Stimulated activated CD8-positive, alpha-beta memory T cell treated with anti-CD3 and anti-CD28 coated beads, Interleukin-7, amount 100 ng/mL, for 4 hours (primary cell): ENCODE results near the gene ENKD1.

Experiments
- DNase-seq, 2 donors: peaks; one replicate each; pipeline ENCODE4 v3.0.0-alpha.2; 2020; ENCODE audit warnings: low read depth in 2 of 2

ENKD1 gene

DNA sequence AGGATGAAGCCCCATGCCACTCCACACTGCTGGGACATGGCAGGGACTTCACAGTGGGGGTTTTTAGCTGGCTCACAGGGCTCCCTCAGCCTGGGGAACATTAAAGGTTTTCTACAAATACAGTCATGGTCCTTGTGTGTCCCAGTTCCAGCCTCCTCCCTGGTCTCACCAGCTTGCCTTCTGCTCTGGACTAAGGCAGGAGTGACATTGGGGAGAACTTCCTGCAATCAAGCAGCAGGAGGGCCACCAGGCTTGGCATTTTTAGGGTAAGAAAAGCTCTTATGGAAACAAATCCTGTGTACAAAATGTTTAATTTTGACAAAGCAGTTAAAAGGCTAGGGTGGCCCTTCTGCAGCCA is 3.9 kb downstream of the ENKD1 start:
- DNase-seq, result no peak

DNA sequence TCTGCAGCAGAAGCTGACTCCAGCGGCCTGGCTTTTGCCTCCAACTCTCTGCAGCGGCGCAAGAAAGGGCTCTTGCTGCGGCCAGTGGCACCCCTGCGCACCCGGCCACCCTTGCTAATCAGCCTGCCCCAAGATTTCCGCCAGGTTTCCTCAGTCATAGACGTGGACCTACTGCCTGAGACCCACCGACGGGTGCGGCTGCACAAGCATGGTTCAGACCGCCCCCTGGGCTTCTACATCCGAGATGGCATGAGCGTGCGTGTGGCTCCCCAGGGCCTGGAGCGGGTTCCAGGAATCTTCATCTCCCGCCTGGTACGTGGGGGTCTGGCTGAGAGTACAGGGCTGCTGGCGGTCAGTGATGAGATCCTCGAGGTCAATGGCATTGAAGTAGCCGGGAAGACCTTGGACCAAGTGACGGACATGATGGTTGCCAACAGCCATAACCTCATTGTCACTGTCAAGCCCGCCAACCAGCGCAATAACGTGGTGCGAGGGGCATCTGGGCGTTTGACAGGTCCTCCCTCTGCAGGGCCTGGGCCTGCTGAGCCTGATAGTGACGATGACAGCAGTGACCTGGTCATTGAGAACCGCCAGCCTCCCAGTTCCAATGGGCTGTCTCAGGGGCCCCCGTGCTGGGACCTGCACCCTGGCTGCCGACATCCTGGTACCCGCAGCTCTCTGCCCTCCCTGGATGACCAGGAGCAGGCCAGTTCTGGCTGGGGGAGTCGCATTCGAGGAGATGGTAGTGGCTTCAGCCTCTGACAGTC is 4.5 kb downstream of the ENKD1 start:
- no peak for DNase-seq

DNA sequence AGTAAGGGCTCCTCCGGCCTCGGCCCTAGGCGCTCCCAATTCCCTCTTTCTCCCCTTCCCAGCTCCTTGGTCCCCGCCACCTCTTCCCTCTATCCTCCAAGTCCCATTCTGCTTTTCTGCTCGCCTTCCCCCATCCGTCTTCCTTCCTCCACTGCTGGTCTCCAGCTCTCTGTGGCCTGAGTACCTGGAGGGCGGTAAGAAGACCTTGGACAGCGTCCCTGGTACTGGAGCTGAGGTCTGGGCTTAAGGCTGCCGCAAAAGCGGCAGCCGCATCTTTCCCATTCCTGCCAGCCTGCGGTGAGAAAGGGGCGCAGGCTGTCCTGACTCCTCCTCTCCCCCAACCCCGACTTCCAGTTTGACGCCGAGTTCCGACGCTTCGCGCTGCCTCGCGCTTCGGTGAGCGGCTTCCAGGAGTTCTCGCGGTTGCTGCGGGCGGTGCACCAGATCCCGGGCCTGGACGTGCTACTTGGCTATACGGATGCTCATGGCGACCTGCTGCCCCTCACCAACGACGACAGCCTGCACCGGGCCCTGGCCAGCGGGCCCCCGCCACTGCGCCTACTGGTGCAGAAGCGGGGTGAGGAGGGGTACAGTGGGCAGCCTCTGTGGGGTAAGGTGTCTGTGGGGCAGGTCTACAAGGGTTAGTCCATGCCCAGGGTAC is 5.3 kb downstream of the ENKD1 start:
- DNase-seq, result no peak

DNA sequence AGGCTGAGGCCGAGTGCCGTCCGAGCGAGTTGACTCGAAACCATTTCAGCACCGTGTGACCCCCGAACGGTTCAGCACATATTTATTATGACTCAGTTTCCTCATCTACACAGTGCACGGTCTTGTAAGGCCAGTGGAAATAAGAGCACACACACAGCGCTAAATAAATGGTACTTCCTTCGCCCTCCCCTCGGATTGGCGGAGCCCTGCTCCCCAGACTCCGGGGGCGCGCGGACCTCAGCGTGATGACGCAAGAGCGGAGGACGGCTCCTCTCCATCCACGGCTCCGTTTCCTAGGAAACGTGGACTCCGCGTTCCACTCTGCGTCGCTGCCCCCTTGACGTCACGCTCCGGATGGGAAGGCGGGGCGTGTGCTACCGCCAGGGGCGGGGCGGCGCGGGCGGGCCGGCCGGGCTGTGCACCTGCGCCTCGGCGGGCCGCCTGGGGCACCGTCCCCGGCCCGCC is 6.0 kb downstream of the ENKD1 start, which contains the start of gene PARD6A:
Gene PARD6A (plus strand): TSS at position 397 of the 465 bp plus-strand sequence. CDS start 79 bp downstream, outside the sequence.
- DNase-seq, result peak; percentile 92 to 94

DNA sequence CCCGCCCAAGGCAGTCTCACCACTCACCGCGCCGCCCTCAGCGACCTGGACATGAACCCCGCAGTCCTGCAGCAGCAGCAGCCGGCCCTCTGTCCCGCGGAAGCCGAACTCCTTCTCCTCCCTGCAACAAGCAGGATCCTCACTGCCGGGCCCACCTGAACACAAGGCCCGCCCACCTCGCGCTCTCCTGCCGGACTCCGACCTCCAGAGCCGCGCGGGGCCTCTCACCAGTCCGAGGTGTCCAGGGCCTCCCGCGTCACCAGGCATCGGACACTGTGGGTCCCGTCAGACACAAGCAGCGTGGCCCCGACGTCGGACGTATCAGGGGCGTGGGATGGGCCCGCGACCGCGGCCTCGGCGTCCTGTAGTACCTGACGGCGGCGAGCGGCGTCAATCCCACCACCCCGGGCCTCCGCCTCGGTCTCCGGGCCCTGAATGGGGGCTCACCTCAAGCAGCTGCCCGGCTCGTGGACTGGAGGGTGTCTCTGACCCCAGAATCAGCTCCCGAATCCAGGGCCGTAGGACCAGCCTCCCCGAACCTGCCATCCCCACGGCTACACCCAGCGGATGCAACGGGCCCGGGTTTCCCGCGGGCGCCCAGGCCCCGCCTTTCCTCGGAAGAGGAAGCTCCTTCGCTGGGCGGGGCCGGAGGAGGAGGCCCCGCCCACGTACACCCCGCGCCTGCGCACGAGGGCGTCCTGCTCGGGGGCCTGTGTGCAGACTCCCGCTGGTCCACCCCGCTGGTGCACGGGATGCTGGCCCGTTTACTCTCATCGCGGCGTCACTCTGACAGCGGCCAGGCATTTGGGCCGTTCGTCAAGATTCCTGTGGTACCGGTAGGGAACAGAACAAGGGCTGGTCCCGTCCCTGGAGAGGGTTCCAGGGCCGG is 6.6 kb downstream of the ENKD1 start, which contains the start of gene ACD:
Gene ACD (minus strand): TSS at position 586 of the 889 bp plus-strand sequence. CDS start 40 bp downstream, at position 546.
- DNase-seq, result peak; percentile 80 to 89

DNA sequence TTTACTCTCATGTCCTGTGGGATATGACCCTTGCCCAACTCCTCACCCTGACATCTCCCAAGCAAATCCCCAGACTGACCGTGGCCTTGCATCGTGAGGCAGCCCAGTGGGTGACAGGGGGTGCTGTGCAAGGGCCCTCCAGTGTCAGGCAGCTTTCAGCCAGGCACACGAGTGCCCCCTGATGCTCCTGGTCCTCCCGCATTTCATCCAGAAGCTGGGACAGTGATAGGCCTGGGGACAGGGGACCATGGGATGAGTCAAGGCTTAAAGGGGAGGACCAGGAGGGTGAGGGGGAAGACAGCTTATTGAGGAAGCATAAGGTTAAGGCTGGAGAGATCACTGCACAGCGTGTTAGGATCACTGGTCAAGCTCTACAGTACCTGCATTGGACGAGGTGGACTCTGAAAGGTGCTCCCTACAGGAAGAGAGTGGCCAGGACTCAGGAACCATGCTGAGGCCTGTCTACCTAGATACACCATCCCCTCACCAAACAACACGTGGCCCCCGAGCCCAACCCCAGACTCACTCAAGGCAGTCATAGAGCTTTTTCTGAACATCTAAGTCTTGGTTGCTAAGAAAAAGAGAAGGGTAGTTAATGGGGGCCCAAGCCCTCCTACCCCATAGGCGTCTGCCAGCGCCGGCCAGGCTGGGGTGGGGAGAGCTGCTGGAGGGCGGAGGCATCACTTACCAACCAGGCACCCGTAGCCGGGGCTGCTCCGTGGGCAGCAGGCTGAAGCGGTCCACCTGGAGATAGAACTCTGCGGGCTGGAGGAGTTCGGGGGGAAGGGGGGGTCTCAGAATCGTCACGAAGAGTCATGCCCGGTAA is 7.5 kb downstream of the ENKD1 start:
- DNase-seq, result no peak

DNA sequence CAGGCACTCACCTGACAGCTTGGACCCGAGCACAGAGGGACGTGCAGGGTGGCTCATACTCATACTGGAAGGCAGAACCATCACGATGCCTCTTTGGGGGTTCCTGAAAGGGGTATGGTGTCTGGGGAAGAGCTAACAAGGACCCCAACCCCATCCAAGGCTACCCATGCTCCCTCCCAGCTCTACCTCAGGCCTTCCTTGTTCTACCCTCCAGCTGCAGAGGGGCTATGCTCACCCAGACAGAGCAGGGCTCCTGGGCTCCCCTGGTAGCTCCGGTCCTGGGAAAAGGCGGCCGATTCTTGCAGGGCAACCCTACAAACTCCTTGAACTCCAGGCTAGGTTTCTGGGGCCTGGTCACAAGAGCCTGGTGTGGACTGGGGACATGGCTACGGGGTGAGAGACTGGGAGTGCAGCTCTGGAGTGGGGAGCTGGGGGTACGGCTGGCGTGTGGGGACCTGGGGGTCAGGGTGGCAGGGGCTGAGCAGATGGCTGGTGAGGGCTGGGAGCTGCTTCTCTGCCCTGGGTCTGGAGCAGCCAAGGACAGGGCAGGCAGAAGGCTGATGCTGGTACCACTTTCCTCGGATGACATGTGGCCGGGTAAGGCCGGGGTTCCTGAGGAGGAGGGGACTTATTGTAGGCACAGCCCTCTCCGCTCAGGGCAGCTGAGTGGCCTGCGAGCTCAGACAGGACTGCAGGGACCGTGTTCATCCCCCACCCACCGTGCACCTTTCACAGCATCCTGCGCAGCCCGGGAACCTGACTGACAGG is 8.6 kb downstream of the ENKD1 start:
- DNase-seq, result no peak

DNA sequence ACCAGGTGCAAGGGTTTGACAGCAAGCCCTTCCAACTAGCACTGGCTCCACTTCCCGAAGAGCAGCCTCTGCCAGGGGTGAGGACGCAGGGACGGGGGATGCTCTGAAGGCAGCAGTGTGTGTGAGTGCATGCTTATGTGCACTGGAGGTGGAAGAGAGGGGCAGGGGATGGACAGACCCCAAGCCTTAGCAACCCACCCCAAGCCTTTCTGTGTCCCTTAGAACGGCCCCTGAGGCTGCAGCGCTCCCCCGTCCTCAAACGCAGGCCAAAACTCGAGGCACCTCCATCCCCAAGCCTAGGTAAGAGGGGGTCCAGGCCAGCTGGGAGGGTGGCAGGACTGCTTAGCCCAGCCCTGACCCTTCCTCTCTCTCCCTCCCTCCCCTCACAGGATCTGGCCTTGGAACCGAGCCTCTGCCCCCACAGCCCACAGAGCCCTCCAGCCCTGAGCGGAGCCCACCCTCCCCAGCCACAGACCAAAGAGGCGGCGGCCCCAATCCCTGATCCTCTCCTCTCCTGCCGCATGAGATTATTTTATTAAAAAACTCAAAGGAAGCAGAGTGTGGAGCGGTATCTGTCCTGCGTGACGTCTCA is 9.4 kb downstream of the ENKD1 start:
- no peak for DNase-seq

DNA sequence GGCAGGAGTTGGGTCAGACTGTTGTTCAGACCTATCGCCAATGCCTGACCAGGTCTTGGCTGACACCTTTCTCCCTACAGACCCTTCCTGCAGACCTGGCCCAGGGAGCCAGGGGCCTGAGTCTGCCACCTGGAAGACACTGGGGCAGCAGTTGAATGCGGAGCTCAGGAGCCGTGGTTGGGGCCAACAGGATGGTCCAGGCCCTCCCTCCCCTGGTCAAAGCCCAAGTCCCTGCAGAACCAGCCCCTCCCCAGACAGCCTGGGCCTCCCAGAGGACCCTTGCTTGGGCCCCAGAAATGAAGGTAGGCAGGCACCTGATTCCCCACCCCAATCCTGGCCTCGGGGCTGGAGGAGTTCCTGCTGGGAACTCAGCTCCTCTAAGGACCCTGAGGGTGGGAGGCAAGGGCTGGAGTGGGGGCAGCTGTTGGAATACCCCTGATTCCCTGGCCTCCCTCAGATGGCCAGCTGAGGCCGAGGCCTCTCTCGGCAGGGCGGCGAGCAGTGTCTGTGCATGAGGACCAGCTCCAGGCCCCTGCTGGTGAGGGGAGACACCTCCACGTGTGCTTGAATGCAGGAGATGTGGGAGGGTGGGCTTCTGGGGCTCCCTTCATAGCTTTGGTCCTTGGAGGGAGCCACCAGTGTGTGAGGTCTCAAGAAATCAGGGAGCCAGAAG is 10.1 kb downstream of the ENKD1 start:
- DNase-seq, result no peak

DNA sequence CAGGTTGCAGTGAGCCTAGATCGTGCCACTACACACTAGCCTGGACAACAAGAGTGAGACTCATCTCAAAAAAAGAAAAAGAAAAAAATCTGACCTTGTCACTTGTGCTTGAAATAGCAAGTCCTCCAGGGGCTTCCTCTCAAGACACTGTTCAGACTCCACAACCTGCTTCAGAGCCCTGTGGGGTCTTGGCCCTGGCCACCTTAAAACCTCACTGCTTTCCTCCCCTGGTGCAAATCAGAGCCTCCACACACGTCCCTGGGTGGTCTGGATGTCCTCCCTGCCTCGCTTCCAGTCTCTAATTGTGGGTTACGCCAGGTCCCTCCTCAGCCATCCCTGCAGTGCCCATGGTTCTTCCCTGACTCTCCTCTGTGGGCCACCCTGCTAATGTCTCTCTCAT is 11.2 kb downstream of the ENKD1 start:
- DNase-seq, result no peak

DNA sequence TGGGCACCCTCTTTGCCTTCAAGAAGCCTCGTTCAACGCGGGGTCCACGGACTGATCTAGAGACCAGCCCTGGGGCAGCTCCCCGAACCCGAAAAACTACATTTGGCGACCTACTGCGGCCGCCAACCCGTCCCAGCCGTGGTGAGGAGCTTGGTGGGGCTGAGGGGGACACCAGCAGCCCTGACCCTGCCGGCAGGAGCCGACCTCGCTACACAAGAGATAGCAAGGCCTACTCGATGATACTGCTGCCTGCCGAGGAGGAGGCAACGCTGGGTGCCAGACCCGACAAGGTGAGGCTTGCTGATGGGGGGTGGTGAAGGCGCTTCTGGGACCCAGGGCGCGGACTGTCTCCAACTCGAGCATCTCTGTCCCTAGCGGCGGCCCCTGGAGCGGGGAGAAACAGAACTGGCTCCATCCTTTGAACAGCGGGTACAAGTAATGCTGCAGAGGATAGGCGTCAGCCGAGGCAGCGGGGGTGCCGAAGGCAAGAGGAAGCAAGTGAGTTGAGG is 12.1 kb downstream of the ENKD1 start:
- no peak for DNase-seq

DNA sequence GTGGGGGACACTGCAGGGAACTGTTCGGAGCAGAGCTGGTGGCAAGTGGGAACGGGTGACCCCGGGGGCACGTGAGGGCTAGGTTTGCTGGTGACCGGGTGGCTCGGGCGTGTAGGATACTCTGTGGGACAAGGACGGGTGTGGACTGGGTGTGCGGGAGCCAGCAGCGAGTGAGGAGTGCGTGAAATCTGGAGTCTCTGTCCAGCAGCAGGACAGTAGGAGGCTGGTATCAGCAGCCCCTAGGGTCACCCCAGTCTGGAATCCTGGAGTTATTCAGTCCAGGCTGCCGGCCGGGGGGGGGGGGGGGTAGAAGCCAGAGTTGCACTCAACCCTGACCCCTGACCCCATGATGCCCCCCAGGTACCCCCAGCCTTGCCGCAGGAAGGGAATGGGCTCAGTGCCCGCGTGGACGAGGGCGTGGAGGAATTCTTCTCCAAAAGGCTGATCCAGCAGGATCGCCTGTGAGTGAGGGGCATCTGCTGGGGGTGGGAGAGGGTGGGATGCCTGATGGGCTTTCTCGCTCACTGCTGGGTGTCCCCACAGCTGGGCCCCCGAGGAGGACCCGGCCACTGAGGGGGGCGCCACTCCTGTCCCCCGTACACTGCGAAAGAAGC is 12.7 kb downstream of the ENKD1 start:
- no peak for DNase-seq

DNA sequence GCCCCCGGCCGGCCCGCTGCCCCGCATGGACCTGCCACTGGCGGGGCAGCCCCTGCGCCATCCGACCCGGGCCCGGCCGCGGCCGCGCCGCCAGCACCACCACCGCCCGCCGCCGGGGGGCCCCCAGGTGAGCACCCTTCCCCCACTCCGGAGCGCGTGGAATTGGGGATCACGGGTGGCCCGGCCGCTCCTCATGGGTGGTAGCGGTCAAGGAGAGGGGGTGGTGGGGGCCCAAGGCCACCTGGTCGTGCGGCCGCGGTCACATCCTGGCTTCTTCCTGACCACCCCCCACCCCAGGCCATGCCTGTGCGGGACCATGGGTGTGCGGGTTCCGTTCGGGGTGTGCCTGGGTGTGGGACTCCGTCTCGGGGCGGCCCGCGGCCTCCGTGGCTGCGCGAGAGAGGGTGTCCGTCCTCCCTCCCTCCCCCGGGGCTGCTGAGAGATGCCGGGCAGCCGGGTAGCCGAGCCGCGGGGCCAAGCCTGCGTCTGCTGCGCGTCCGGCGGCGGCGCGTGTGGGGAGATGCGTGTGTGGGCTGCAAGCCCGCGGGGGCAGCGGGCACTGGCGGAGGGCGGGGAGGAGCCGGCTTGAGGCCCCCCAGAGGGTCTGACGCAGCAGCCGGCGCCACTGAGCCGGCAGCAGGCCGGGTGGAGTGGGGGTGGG is 13.3 kb downstream of the ENKD1 start:
- DNase-seq, result no peak

DNA sequence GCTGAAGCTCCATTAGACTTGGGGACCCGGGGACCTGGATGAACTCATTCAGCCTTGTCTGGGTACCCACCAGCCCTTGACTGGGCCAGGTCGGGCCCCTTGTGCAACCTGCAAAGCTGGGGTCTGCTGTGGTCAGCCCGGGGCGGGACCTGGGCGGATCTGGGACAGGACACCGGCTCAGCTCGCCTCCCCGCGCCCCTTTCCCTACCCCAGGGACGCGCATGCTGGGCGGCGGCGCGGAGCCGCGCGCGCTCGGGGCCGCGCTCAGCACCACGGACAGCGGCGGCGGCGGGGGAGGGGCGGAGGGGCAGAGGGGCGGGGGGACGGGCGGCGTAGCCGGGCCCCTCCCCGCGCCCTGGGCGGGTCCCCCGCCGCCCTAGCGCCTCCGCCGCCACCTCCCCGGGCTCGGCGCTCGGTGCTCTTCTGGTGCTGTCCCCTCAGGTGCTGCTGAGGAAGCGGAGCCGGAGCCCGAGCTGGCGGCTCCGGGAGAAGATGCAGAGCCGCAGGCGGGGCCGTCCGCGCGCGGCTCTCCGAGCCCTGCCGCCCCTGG is 13.9 kb downstream of the ENKD1 start:
- DNase-seq, result no peak

DNA sequence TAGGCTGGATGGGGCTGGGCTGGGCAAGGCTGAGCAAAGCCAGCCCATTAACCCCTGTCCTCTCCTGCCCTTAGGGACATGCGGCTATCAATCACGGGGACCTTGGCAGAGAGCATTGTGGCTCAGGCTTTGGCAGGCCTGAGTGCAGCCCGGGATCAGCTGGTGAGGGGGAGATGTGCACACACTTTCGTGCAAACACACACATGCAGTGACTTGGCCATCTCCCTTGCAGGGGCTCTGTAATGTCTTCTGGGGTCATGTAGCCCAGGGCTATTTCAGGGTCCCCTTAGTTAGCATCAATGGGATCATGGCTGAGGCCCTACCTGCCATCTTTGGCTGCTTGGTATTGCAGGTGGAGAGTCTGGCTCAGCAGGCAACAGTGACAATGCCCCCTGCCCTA is 14.7 kb downstream of the ENKD1 start:
- no peak for DNase-seq

DNA sequence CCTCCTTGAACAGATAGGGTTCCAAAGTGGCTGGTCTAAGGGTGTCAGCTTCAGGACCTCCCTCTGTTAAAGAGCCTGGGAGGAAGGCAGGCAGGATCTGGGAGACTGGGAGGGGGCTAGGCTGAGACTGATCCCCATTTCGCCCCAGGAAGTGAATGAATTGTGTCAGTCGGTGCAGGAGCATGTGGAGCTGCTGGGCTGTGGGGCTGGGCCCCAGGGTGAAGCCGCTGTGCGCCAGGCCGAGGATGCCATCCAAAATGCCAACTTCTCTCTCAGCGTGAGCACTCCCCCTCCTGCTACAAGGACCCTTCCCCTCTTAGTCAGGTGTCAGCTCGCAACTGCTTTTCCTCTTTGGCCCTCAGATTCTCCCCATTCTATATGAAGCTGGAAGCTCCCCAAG is 15.5 kb downstream of the ENKD1 start:
- DNase-seq, result no peak

DNA sequence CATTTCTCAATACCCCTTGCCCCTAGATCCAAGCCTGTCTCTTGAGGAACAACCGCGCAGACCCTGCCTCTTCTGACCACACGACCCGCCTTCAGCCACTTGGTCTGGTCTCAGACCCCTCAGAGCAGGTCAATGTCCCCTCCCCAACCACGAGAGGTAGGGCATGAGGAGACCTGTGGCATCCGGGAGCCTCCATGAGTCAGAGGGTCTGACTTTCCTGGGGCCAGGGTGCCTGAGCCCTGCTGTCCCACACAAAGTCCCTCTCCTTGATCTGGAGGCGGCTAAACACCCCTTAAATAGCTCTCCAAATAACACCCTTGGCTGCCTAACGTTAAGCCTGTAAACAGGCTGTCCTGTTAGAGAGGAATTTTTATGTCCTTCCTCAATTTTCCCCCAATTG is 16.5 kb downstream of the ENKD1 start:
- DNase-seq, result no peak

DNA sequence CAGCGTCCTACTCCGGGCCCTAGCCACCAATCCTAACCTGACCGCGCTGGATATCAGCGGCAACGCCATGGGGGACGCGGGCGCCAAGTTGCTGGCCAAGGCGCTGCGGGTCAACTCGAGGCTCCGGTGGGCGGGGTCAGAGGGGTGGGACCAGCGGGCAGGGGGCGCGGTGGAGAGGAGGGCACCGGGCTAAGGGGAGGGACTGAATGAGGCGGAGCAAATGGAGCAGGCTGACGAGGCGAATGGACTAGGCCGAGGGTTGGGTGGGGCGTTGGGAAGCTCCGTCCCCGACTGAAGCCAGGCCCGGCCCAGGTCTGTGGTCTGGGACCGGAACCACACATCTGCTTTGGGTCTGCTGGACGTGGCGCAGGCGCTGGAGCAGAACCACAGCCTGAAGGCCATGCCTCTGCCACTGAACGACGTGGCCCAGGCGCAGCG is 17.0 kb downstream of the ENKD1 start:
- no peak for DNase-seq
